DND-41 (cell line): Measurements from ENCODE around the gene APLF.

Experiments
- ATAC-seq: fragments of 200-7000 bp; cut with Tn5 transposase; 3 replicates; pipeline ENCODE4 v1.9.1; 2021; ENCODE audit warnings: low read depth; ENCODE audit not compliant: insufficient read depth
- DNase-seq: peaks from one replicate; pipeline ENCODE4 v3.0.0-alpha.2; 2020
- H2AFZ ChIP-seq: 2 replicates; pipeline ENCODE4 v1.6.0; 2012; ENCODE audit warnings: low read depth, low read length
- H3K27ac ChIP-seq: 2 replicates; pipeline ENCODE4 v1.5.1; 2012; ENCODE audit warnings: low read length, inconsistent platforms
- H3K27me3 ChIP-seq: fragments of 200-600 bp; sonication (generic); 2 replicates; pipeline ENCODE4 v1.6.0; 2012; ENCODE audit warnings: low read length, mild to moderate bottlenecking, inconsistent platforms; ENCODE audit not compliant: insufficient read depth, poor library complexity
- H3K36me3 ChIP-seq: 2 replicates; pipeline ENCODE4 v1.5.1; 2012; ENCODE audit warnings: low read length, inconsistent platforms; ENCODE audit not compliant: insufficient read depth
- H3K4me1 ChIP-seq: 2 replicates; pipeline ENCODE4 v1.5.1; 2012; ENCODE audit warnings: mild to moderate bottlenecking, low read length; ENCODE audit not compliant: insufficient read depth
- H3K4me2 ChIP-seq: 2 replicates; pipeline ENCODE4 v1.6.0; 2012; ENCODE audit warnings: mild to moderate bottlenecking, moderate library complexity, low read length, inconsistent platforms; ENCODE audit not compliant: insufficient read depth
- H3K4me3 ChIP-seq, 2 experiments: fragments of 200-600 bp in 1 of 2; shearing (Covaris generic) in 1 of 2; 2 replicates each; pipeline ENCODE4 v1.5.1; 2012 to 2016; ENCODE audit warnings: inconsistent platforms in 2 of 2, low read length in 2 of 2, mild to moderate bottlenecking in 2 of 2, low read depth in 1 of 2, moderate library complexity in 1 of 2
- H3K79me2 ChIP-seq: 2 replicates; pipeline ENCODE4 v1.6.0; 2012; ENCODE audit warnings: low read length, inconsistent platforms; ENCODE audit not compliant: insufficient read depth
- H3K9ac ChIP-seq: 2 replicates; pipeline ENCODE4 v1.6.0; 2012; ENCODE audit warnings: low read depth, mild to moderate bottlenecking, inconsistent platforms, low read length, moderate library complexity
- H3K9me3 ChIP-seq: 2 replicates; pipeline ENCODE4 v1.5.1; 2012; ENCODE audit warnings: low read length, moderate library complexity, mild to moderate bottlenecking, inconsistent platforms; ENCODE audit not compliant: insufficient read depth, severe bottlenecking
- H4K20me1 ChIP-seq: 2 replicates; pipeline ENCODE4 v1.6.0; 2012; ENCODE audit warnings: low read length; ENCODE audit not compliant: insufficient read depth
- CTCF ChIP-seq: IDR thresholded peaks from 2 replicates; pipeline ENCODE4 v1.5.1; 2012; ENCODE audit warnings: borderline replicate concordance, low read length, moderate library complexity, mild to moderate bottlenecking; ENCODE audit not compliant: poor library complexity, severe bottlenecking; ENCODE audit errors: extremely low read depth
- EZH2 ChIP-seq: IDR thresholded peaks from 3 replicates; pipeline ENCODE4 v1.6.1; 2012; ENCODE audit warnings: borderline replicate concordance, low read depth, mild to moderate bottlenecking, moderate library complexity, low read length, inconsistent platforms; ENCODE audit not compliant: severe bottlenecking

APLF gene

GRCh38 chr2:68471385-68471784 lies 4.0 kb downstream of the APLF start:
- Histone ChIP-seq H3K27me3 (no peaks in the 10 kb centered on the region), H2AFZ (no peak overlapping the region), H3K4me1 (peaks cover 23% of the 10 kb centered on the region), H3K79me2 (peaks cover 40% of the 10 kb centered on the region), H4K20me1 (no peaks in the 10 kb centered on the region), H3K36me3 (no peaks in the 10 kb centered on the region; the same call in 1 of the 2 replicates), H3K4me3 (no peak overlapping the region), H3K9me3 (no peaks in the 10 kb centered on the region), H3K9ac (no peak overlapping the region), H3K4me2 (no peak overlapping the region), H3K27ac (no peak overlapping the region)
- DNase-seq (no peak), ATAC-seq (no peak)
- TF ChIP-seq EZH2, result no peak
- no peak for TF ChIP-seq CTCF

GRCh38 chr2:68472796-68473414 lies 5.5 kb downstream of the APLF start:
- ATAC-seq (no peak), DNase-seq (no peak)
- Histone ChIP-seq H3K9ac (no peak overlapping the region), H4K20me1 (no peaks in the 10 kb centered on the region), H3K4me3 (no peak overlapping the region), H3K27me3 (no peaks in the 10 kb centered on the region), H3K36me3 (no peaks in the 10 kb centered on the region), H3K9me3 (no peaks in the 10 kb centered on the region), H3K4me2 (no peak overlapping the region), H3K79me2 (peaks cover 29% of the 10 kb centered on the region), H3K27ac (no peak overlapping the region), H2AFZ (no peak overlapping the region), H3K4me1 (peaks cover 20% of the 10 kb centered on the region)
- TF ChIP-seq CTCF (no peak), EZH2 (no peak)

GRCh38 chr2:68475110-68475509 lies 7.7 kb downstream of the APLF start:
- no peaks in the 10 kb centered on the region for H4K20me1 ChIP-seq
- no peak overlapping the region for H3K27ac ChIP-seq
- no peaks in the 10 kb centered on the region for H3K27me3 ChIP-seq
- H3K4me2 ChIP-seq, result no peak overlapping the region
- no peak overlapping the region for H2AFZ ChIP-seq
- TF ChIP-seq CTCF (no peak), EZH2 (no peak)
- H3K9ac ChIP-seq, result no peak overlapping the region
- no peaks in the 10 kb centered on the region for H3K36me3 ChIP-seq
- DNase-seq (no peak), ATAC-seq (no peak)
- no peak overlapping the region for H3K4me3 ChIP-seq
- peaks cover 13% of the 10 kb centered on the region; the same call in 1 of the 2 replicates for H3K79me2 ChIP-seq
- H3K4me1 ChIP-seq, result no peaks in the 10 kb centered on the region
- no peaks in the 10 kb centered on the region for H3K9me3 ChIP-seq
